ENCODE data around the gene SUSD6.
A peak's percentile ranks its signal among the peaks of the same experiment; 100 is the strongest.
"Not testable (repeated sequence)": the region's sequence is repeated elsewhere in the genome, so short reads cannot be mapped to it uniquely, and the experiment has no call there.

Gene SUSD6

GRCh38 chr14:69643430-69644200 is 32.2 kb downstream of the SUSD6 start:
- H3K27me3 ChIP-seq (ENCODE audit: control insufficient read depth, low read length): no peaks in the 10 kb centered on the region
- peaks cover 31% of the 10 kb centered on the region for H3K9me3 ChIP-seq (ENCODE audit: control insufficient read depth, insufficient read depth, low read length)
- TF ChIP-seq EZH2phosphoT487 (IDR thresholded peaks at IDR 0.05; ENCODE audit: borderline replicate concordance, low read length) (no peak), CTCF (IDR thresholded peaks at IDR 0.05; ENCODE audit: low read depth, low read length, poor library complexity, severe bottlenecking) (no peak)
- H3F3A ChIP-seq (ENCODE audit: control insufficient read depth, insufficient read depth): peaks cover 7% of the 10 kb centered on the region; the same call in 1 of the 2 replicates
- no peak overlapping the region for H3K4me2 ChIP-seq (ENCODE audit: low read length)
- peaks cover 8% of the 10 kb centered on the region; the same call in 1 of the 2 replicates for H4K20me1 ChIP-seq (ENCODE audit: control insufficient read depth, insufficient read depth, low read depth, low read length)
- no peak overlapping the region for H3K27ac ChIP-seq (ENCODE audit: low read depth, low read length)
- peaks cover 44% of the 10 kb centered on the region for H3K4me1 ChIP-seq (ENCODE audit: control insufficient read depth, low read length)
- no peaks in the 10 kb centered on the region for H3K9me2 ChIP-seq (replicated peaks; ENCODE audit: control insufficient read depth, low read length)
- peaks cover 93% of the 10 kb centered on the region for H3K79me2 ChIP-seq (ENCODE audit: control insufficient read depth, low read length)
- H3K4me3 ChIP-seq (ENCODE audit: low read length): no peak overlapping the region
- peaks cover 34% of the 10 kb centered on the region for H3K36me3 ChIP-seq (ENCODE audit: control insufficient read depth, low read length)

GRCh38 chr14:69644814-69645213 is 33.4 kb downstream of the SUSD6 start:
- H3K4me2 ChIP-seq (ENCODE audit: low read length): no peak overlapping the region
- H3K4me3 ChIP-seq (ENCODE audit: low read length): no peak overlapping the region
- H3K27ac ChIP-seq (ENCODE audit: low read depth, low read length): no peak overlapping the region
- H3K9me3 ChIP-seq (ENCODE audit: control insufficient read depth, insufficient read depth, low read length): peaks cover 27% of the 10 kb centered on the region
- TF ChIP-seq EZH2phosphoT487 (IDR thresholded peaks at IDR 0.05; ENCODE audit: borderline replicate concordance, low read length) (no peak), CTCF (IDR thresholded peaks at IDR 0.05; ENCODE audit: low read depth, low read length, poor library complexity, severe bottlenecking) (no peak)
- no peaks in the 10 kb centered on the region for H3K27me3 ChIP-seq (ENCODE audit: control insufficient read depth, low read length)
- peaks cover 55% of the 10 kb centered on the region for H3K4me1 ChIP-seq (ENCODE audit: control insufficient read depth, low read length)
- peaks cover 30% of the 10 kb centered on the region for H3K36me3 ChIP-seq (ENCODE audit: control insufficient read depth, low read length)
- H3K79me2 ChIP-seq (ENCODE audit: control insufficient read depth, low read length): peaks cover 95% of the 10 kb centered on the region
- H4K20me1 ChIP-seq (ENCODE audit: control insufficient read depth, insufficient read depth, low read depth, low read length): peaks cover 17% of the 10 kb centered on the region
- no peaks in the 10 kb centered on the region for H3K9me2 ChIP-seq (replicated peaks; ENCODE audit: control insufficient read depth, low read length)
- peaks cover 12% of the 10 kb centered on the region for H3F3A ChIP-seq (ENCODE audit: control insufficient read depth, insufficient read depth)

- H3K27me3 ChIP-seq (ENCODE audit: control insufficient read depth, low read length): no peaks in the 10 kb centered on the region
- no peaks in the 10 kb centered on the region for H3K9me2 ChIP-seq (replicated peaks; ENCODE audit: control insufficient read depth, low read length)
- H3K79me2 ChIP-seq (ENCODE audit: control insufficient read depth, low read length): peaks cover 95% of the 10 kb centered on the region
- H3K4me1 ChIP-seq (ENCODE audit: control insufficient read depth, low read length): peaks cover 76% of the 10 kb centered on the region
- H3K4me2 ChIP-seq (ENCODE audit: low read length): 0 out of 2 replicates have a peak overlapping the region, but pooled peaks have one; percentile 91
- H3K9me3 ChIP-seq (ENCODE audit: control insufficient read depth, insufficient read depth, low read length): peaks cover 8% of the 10 kb centered on the region
- H3K27ac ChIP-seq (ENCODE audit: low read depth, low read length): no peak overlapping the region
- H3F3A ChIP-seq (ENCODE audit: control insufficient read depth, insufficient read depth): peaks cover 12% of the 10 kb centered on the region
- TF ChIP-seq CTCF (IDR thresholded peaks at IDR 0.05; ENCODE audit: low read depth, low read length, poor library complexity, severe bottlenecking) (no peak), EZH2phosphoT487 (IDR thresholded peaks at IDR 0.05; ENCODE audit: borderline replicate concordance, low read length) (no peak)
- no peak overlapping the region for H3K4me3 ChIP-seq (ENCODE audit: low read length)
- peaks cover 12% of the 10 kb centered on the region for H3K36me3 ChIP-seq (ENCODE audit: control insufficient read depth, low read length)
- H4K20me1 ChIP-seq (ENCODE audit: control insufficient read depth, insufficient read depth, low read depth, low read length): peaks cover 18% of the 10 kb centered on the region
Measured at GRCh38 chr14:69647213-69647612, 35.8 kb downstream of the SUSD6 start.

GRCh38 chr14:69647642-69648041 is 36.2 kb downstream of the SUSD6 start:
- not testable (repeated sequence) for H3K4me3 ChIP-seq (ENCODE audit: low read length); H3K27ac ChIP-seq (ENCODE audit: low read depth, low read length); H3K9me3 ChIP-seq (ENCODE audit: control insufficient read depth, insufficient read depth, low read length); H3K9me2 ChIP-seq (replicated peaks; ENCODE audit: control insufficient read depth, low read length); H3K27me3 ChIP-seq (ENCODE audit: control insufficient read depth, low read length); H3K36me3 ChIP-seq (ENCODE audit: control insufficient read depth, low read length)
- H3K79me2 ChIP-seq (ENCODE audit: control insufficient read depth, low read length): peaks cover 94% of the 10 kb centered on the region
- H3K4me2 ChIP-seq (ENCODE audit: low read length): peak overlapping the region; percentile 91
- peaks cover 18% of the 10 kb centered on the region for H4K20me1 ChIP-seq (ENCODE audit: control insufficient read depth, insufficient read depth, low read depth, low read length)
- H3F3A ChIP-seq (ENCODE audit: control insufficient read depth, insufficient read depth): peaks cover 15% of the 10 kb centered on the region
- peaks cover 80% of the 10 kb centered on the region for H3K4me1 ChIP-seq (ENCODE audit: control insufficient read depth, low read length)

Measured in DOHH2 (cell line).